Measurements from ENCODE around the gene PRPS1. TPM values are rescaled to one million over a fixed set of nuclear protein-coding genes. Genes with fewer than 3 reads are reported as not detected.
A peak's percentile ranks its signal among the peaks of the same experiment; 100 is the strongest.
"Not testable (repeated sequence)": the region's sequence is repeated elsewhere in the genome, so short reads cannot be mapped to it uniquely, and the experiment has no call there.

Gene PRPS1
- total RNA-seq, 2 experiments from 2014 or later: 62.0 to 69.2 TPM

DNA sequence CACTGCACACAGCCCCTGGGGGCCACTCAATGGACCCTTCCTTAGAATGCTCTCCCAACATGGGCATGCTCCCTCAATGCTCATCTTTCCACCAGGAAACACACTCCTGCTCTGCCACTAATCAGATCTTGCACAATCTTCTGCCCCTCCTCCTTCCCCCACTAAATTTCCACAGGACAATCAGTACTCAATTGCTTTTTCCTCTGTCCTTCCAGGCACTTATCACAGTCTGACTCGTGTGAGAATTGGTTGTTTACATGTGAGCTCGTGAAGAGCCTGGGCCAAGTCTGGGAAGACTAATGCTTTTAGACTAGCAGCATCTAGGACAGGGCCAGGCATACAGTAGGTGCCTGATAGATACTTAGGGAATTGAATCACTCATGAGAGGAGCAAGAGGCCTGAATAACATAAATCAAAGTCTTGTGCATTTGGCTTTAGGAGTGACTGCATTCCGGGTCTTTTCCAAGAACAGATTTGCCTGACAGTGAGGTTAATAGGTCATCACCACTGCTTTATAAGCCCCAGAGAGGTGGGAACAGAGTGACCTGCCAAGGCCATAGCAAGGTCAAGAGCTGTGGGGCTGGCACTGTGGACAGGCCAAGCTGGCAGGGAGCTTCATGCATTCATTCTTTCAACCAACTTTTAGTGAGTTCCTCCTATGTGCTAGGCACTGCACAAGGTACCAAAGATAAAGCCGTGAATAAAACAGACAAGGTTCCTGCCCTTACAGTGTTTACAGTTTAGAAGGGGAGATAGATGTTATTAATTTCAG is 55.0 kb downstream of the PRPS1 start:
- no peak for ATAC-seq (ENCODE audit: low read depth)
- Mint-ChIP-seq H3K9me3 (no peaks in the 10 kb centered on the region), H3K27ac (no peak overlapping the region), H3K36me3 (no peaks in the 10 kb centered on the region), H3K27me3 (peaks cover 2% of the 10 kb centered on the region), H3K4me3 (no peak overlapping the region), H3K4me1 (peaks cover 41% of the 10 kb centered on the region)
- POLR2A ChIA-PET: interaction anchor here (2.1 kb wide), 1 partner anchor 7 kb away, joined by 7 read pairs; no protein-coding TSS in a partner anchor
- DNase-seq: no peak

DNA sequence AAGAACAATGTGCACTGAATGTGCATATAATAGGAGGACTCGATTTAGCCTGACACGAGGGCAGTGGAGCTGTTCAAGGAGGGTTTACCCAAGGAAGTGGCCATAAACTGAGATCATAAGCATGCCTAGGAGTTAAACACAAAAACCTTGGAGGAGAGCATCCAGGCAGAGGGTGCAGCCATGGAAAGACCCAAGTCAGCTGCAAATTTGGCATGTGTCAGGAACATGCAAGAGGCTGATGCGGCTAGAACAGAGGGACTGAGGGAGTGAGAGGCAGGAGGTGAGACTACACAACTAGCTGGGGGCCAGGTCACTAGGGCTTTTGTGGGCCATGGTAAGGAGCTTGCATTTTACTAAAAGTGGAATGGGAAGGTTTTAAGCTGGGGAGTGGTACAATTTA is 55.6 kb downstream of the PRPS1 start:
- POLR2A ChIA-PET: interaction anchor here (2.1 kb wide), 1 partner anchor 8 kb away, joined by 7 read pairs; no protein-coding TSS in a partner anchor
- peak overlapping the region; percentile 17 for H3K4me3 Mint-ChIP-seq

DNA sequence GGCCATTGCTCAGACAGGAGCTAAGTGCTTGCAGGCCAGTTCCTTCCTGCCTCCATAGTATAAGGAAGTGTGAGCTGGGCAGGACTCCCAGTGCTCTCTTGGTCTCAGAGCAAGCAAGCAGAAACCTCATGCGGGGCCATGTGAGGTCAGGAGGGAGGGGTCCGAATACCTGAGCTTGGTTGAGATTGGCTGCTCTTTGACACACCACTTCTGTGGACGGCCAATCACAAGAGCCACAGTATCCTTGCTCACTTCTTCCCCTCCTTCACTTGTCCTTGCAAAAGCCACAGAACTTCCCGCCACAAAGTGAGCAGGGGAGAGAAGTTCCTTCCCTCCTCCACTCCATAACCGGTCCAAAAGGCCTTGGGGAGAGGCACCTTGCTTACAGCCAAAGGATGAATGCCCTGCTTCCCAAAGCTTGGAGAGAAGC is 56.7 kb downstream of the PRPS1 start:
- Mint-ChIP-seq H3K4me3 (no peak overlapping the region), H3K27ac (peak overlapping the region; percentile 70), H3K36me3 (no peaks in the 10 kb centered on the region), H3K4me1 (peaks cover 29% of the 10 kb centered on the region), H3K27me3 (peaks cover 2% of the 10 kb centered on the region), H3K9me3 (no peaks in the 10 kb centered on the region)
- POLR2A ChIA-PET: interaction anchor here (0.7 to 2.1 kb wide), 4 partner anchors 9 to 32 kb away, joined by 3 to 12 read pairs (median 6); no protein-coding TSS in a partner anchor
- ATAC-seq (ENCODE audit: low read depth) (peak; percentile 81), DNase-seq (peak; percentile 34)

More for the DNA sequence above, 55.6 kb downstream of the PRPS1 start:
- Mint-ChIP-seq H3K9me3 (no peaks in the 10 kb centered on the region), H3K36me3 (no peaks in the 10 kb centered on the region), H3K4me1 (peaks cover 35% of the 10 kb centered on the region), H3K27me3 (peaks cover 2% of the 10 kb centered on the region), H3K27ac (peak overlapping the region; percentile 74)
- DNase-seq (no peak), ATAC-seq (ENCODE audit: low read depth) (no peak)

DNA sequence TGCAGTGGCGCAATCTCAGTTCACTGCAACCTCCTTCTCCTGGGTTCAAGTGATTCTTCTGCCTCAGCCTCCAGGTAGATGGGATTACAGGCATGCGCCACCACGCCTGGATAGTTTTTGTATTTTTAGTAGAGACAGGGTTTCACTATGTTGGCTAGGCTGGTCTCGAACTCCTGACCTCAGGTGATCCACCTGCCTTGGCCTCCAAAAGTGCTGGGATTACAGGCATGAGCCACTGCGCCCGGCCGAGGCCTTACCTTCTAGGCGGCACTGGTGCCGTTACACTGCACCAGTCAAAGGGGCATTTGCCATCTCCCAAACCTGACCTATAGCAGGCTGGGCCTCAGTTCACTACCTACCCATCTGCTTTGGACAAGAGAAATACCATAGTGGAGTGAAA is 57.3 kb downstream of the PRPS1 start:
- not testable (repeated sequence) for H3K27me3 Mint-ChIP-seq; DNase-seq; ATAC-seq (ENCODE audit: low read depth); H3K36me3 Mint-ChIP-seq; H3K9me3 Mint-ChIP-seq; H3K4me3 Mint-ChIP-seq
- POLR2A ChIA-PET: interaction anchor here (0.7 to 2.1 kb wide), 5 partner anchors 9 to 31 kb away, joined by 3 to 12 read pairs (median 4); no protein-coding TSS in a partner anchor
- Mint-ChIP-seq H3K4me1 (peaks cover 29% of the 10 kb centered on the region), H3K27ac (peak overlapping the region; percentile 70)

DNA sequence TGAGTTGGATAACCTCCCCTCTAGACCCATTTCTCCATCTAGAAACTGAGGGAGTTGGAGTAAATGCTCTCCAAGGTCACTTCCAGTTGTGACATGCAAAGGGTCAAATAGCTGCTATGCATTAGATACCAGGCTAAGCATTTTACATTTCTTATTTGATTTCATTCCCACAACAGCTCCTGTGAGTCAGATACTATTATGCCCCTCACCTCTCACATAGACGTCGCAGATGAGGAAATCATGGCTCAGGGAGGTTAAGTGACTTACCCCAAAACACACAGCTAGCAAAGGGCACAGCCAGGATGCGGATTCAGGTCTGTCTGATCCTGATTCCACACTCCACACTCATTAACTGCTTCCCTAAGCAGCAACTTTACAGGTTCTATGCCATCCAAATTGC is 57.7 kb downstream of the PRPS1 start:
- H3K4me3 Mint-ChIP-seq: no peak overlapping the region

DNA sequence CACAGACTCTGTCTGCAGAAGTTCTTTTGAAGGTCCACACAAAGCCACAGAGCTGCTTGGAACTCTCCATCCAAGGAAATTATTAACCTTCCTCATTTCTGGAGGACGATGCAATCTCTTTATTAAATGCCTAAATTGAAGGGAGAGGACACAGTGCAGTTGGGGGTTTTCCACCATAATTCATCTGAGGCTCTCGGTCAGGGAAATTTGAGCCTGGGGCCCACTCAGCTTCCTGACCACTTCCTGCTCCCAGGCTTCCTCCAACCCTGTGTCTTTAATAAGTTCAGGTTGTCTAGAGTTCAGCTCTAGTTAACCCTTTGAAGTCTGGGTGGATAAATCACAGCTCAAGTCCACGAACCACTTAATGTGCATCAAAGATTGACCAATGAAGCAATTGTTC is 58.5 kb downstream of the PRPS1 start:
- no peak for ATAC-seq (ENCODE audit: low read depth)
- H3K9me3 Mint-ChIP-seq: no peaks in the 10 kb centered on the region
- no peaks in the 10 kb centered on the region for H3K36me3 Mint-ChIP-seq
- DNase-seq: no peak
- peaks cover 26% of the 10 kb centered on the region for H3K4me1 Mint-ChIP-seq
- POLR2A ChIA-PET: interaction anchor here (0.9 to 1.7 kb wide), 4 partner anchors 9 to 30 kb away, joined by 3 to 6 read pairs (median 4); no protein-coding TSS in a partner anchor
- no peaks in the 10 kb centered on the region for H3K27me3 Mint-ChIP-seq
- H3K27ac Mint-ChIP-seq: no peak overlapping the region
- no peak overlapping the region for H3K4me3 Mint-ChIP-seq

More for the DNA sequence above, 57.7 kb downstream of the PRPS1 start:
- DNase-seq (no peak), ATAC-seq (ENCODE audit: low read depth) (no peak)
- POLR2A ChIA-PET: interaction anchor here (1.1 to 1.7 kb wide), 3 partner anchors 9 to 31 kb away, joined by 3 to 6 read pairs (median 4); no protein-coding TSS in a partner anchor
- peaks cover 26% of the 10 kb centered on the region for H3K4me1 Mint-ChIP-seq
- no peak overlapping the region for H3K27ac Mint-ChIP-seq
- no peaks in the 10 kb centered on the region for H3K27me3 Mint-ChIP-seq
- no peaks in the 10 kb centered on the region for H3K36me3 Mint-ChIP-seq
- H3K9me3 Mint-ChIP-seq: no peaks in the 10 kb centered on the region

DNA sequence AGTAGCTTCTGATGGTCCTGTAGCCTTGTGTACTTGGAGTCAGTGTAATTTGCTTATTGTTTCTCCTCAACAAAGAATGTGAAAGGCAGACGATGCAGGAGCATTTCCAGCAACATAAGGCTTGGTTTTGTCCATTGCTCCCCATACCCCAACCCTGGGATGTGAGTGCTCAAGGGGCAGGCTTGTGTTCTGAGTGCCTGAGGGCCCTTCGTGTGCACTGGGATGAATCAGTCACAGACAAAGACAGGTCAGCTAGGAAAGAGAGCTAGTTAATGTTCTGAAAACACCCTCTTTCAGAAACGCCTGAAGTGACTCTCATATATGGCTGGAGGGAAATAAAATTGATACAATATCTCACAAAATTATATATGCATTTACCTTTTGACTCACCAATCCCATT is 59.1 kb downstream of the PRPS1 start:
- POLR2A ChIA-PET: interaction anchor here (0.9 to 1.7 kb wide), 2 partner anchors 8 to 30 kb away, joined by 3 to 6 read pairs; no protein-coding TSS in a partner anchor
- peaks cover 26% of the 10 kb centered on the region for H3K4me1 Mint-ChIP-seq

DNA sequence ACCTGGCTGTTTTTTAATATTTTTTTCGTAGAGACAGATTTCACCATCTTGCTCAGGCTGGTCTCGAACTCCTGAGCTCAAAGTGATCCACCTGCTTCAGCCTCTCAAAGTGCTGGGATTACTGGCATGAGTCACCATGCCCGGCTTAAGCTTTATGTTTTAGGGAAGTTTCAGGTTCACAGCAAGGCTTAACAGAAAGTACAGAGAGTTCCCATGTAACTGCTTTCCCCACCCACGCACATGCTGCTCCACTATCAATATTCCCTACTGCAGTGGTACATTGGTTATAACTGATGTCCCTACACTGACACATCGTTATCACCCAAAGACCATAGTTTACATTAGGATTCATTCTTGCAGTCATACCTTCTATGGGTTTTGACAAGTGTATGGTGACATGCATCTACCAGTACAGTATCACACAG is 62.7 kb downstream of the PRPS1 start:
- POLR2A ChIA-PET: no interaction called here
- DNase-seq (no peak), ATAC-seq (ENCODE audit: low read depth) (no peak)
- Mint-ChIP-seq H3K36me3 (no peaks in the 10 kb centered on the region), H3K27me3 (no peaks in the 10 kb centered on the region), H3K4me1 (peaks cover 6% of the 10 kb centered on the region), H3K4me3 (no peak overlapping the region), H3K27ac (no peak overlapping the region), H3K9me3 (no peaks in the 10 kb centered on the region)

More for the DNA sequence above, 59.1 kb downstream of the PRPS1 start:
- H3K9me3 Mint-ChIP-seq: no peaks in the 10 kb centered on the region
- H3K4me3 Mint-ChIP-seq: no peak overlapping the region
- ATAC-seq (ENCODE audit: low read depth) (no peak), DNase-seq (no peak)
- H3K27ac Mint-ChIP-seq: no peak overlapping the region
- H3K27me3 Mint-ChIP-seq: no peaks in the 10 kb centered on the region
- H3K36me3 Mint-ChIP-seq: no peaks in the 10 kb centered on the region

DNA sequence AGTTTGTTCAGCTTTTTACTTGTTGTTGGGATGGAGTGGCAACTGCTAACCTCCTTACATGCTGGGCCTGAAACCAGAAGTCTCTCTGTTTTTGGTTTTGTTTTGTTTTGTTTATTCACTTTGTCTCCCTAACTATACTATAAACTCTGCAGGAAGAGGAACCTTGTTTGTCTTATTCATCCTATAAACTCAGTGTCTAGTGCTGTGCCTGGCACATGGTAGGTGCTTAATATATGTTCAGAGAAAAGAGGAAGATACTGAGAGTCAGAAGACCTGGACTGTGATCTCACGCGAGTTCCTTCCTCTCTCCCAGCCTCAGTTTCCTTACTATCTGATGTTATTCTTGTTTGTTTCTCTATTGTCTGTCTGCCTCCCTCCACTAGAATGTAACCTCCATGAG is 71.3 kb downstream of the PRPS1 start:
- DNase-seq (no peak), ATAC-seq (ENCODE audit: low read depth) (no peak)
- no peak overlapping the region for H3K4me3 Mint-ChIP-seq
- H3K27ac Mint-ChIP-seq: no peak overlapping the region
- no peaks in the 10 kb centered on the region for H3K9me3 Mint-ChIP-seq
- POLR2A ChIA-PET: interaction anchor here (0.5 to 0.7 kb wide), 2 partner anchors 9 to 46 kb away, joined by 3 to 5 read pairs; no protein-coding TSS in a partner anchor
- H3K4me1 Mint-ChIP-seq: peaks cover 3% of the 10 kb centered on the region
- no peaks in the 10 kb centered on the region for H3K27me3 Mint-ChIP-seq
- H3K36me3 Mint-ChIP-seq: no peaks in the 10 kb centered on the region

DNA sequence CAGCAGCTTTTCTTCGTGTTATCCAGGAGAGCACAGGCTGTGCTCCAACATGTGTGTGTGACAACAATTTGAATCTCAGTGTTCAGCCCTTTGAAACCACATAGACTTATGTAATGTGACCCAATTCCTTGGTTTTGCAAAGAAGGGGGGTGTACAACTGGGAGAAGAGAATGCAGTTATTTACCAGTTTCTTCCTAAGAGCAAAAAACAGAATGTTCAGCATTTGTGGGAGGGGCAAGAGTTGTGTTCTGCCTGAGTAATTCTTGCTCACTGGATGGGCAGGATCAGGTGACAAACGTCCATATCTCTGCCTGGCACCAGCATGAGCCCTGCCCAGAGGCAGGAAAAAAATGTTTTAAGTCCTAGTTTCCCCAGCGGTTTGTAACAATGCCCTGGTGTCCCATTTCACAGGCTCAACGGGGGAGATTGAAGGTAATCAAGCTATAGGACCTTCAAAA is 72.0 kb downstream of the PRPS1 start:
- H3K27me3 Mint-ChIP-seq: no peaks in the 10 kb centered on the region
- ATAC-seq (ENCODE audit: low read depth): no peak
- no peaks in the 10 kb centered on the region for H3K9me3 Mint-ChIP-seq
- peaks cover 3% of the 10 kb centered on the region for H3K4me1 Mint-ChIP-seq
- no peaks in the 10 kb centered on the region for H3K36me3 Mint-ChIP-seq
- DNase-seq: no peak
- no peak overlapping the region for H3K4me3 Mint-ChIP-seq
- H3K27ac Mint-ChIP-seq: no peak overlapping the region
- POLR2A ChIA-PET: no interaction called here

Other genes with a start within 250 kb of the PRPS1 start
- 1 to 10 TPM; 1.4 to 2.0 TPM for gene FRMPD3, start 178.9 kb upstream of the PRPS1 start, total RNA-seq
- 100 to 1,000 TPM; 135 to 142 TPM for gene TSC22D3, start 147.3 kb downstream of the PRPS1 start, total RNA-seq
- not detected for gene NCBP2L, start 149.2 kb downstream of the PRPS1 start, total RNA-seq
- 10 to 100 TPM; 10.2 to 11.7 TPM for gene MID2, start 197.4 kb downstream of the PRPS1 start, total RNA-seq